Mesenchymal stem cell (in vitro differentiated cells and primary cell): Measurements from ENCODE around the gene IFI44L.

Experiments used
- DNase-seq: peaks from one replicate; pipeline ENCODE4 v3.0.0-alpha.2; 2013
- H2AFZ ChIP-seq: one replicate; pipeline ENCODE4 v1.6.1; 2013; ENCODE audit warnings: low read depth, mild to moderate bottlenecking, control low read depth, inconsistent platforms, low read length, moderate library complexity
- H2AK5ac ChIP-seq: 2 replicates; pipeline ENCODE4 v1.6.1; 2013; ENCODE audit warnings: low read length, moderate library complexity, mild to moderate bottlenecking, inconsistent platforms; ENCODE audit not compliant: severe bottlenecking
- H2BK120ac ChIP-seq: one replicate; pipeline ENCODE4 v1.6.1; 2013; ENCODE audit warnings: low read depth, mild to moderate bottlenecking, inconsistent platforms, low read length, moderate library complexity
- H2BK12ac ChIP-seq, 2 experiments: one replicate each; pipeline ENCODE4 v1.6.1; 2013; ENCODE audit warnings: inconsistent platforms in 2 of 2, low read length in 2 of 2, mild to moderate bottlenecking in 2 of 2, moderate library complexity in 2 of 2, control low read depth in 1 of 2
- H2BK15ac ChIP-seq: one replicate; pipeline ENCODE4 v1.6.1; 2013; ENCODE audit warnings: mild to moderate bottlenecking, low read depth, inconsistent platforms; ENCODE audit not compliant: poor library complexity, severe bottlenecking
- H2BK5ac ChIP-seq: 2 replicates; pipeline ENCODE4 v1.6.1; 2013; ENCODE audit warnings: low read depth, mild to moderate bottlenecking, low read length, control low read depth, inconsistent platforms; ENCODE audit not compliant: poor library complexity, severe bottlenecking
- H3K14ac ChIP-seq, 2 experiments: one replicate each; pipeline ENCODE4 v1.6.1; 2013; ENCODE audit warnings: inconsistent platforms in 2 of 2, low read length in 2 of 2, control low read depth in 1 of 2, mild to moderate bottlenecking in 1 of 2, moderate library complexity in 1 of 2
- H3K18ac ChIP-seq, 2 experiments: one replicate each; pipeline ENCODE4 v1.6.1; 2013; ENCODE audit warnings: inconsistent platforms in 2 of 2, low read length in 2 of 2, control low read depth in 1 of 2, low read depth in 1 of 2, mild to moderate bottlenecking in 1 of 2
- H3K23ac ChIP-seq, 2 experiments: one replicate each; pipeline ENCODE4 v1.6.1; 2013; ENCODE audit warnings: inconsistent platforms in 2 of 2, low read length in 2 of 2, mild to moderate bottlenecking in 2 of 2, moderate library complexity in 2 of 2, control low read depth in 1 of 2
- H3K27ac ChIP-seq: 2 replicates; pipeline ENCODE4 v1.5.1; 2013; ENCODE audit warnings: mild to moderate bottlenecking, moderate library complexity, low read length, control low read depth, inconsistent platforms; ENCODE audit not compliant: poor library complexity, severe bottlenecking
- H3K27me3 ChIP-seq, 2 experiments: 2 replicates each; pipeline versions ENCODE4 v1.6.1 to v1.7.0; 2013; ENCODE audit warnings: low read length in 2 of 2, mild to moderate bottlenecking in 2 of 2, moderate library complexity in 2 of 2, control low read depth in 1 of 2, inconsistent platforms in 1 of 2; ENCODE audit not compliant: control insufficient read depth in 1 of 2, insufficient read depth in 1 of 2
- H3K36me3 ChIP-seq, 2 experiments: 2 replicates each; pipeline versions ENCODE4 v1.6.1 to v1.7.0; 2013; ENCODE audit warnings: low read length in 2 of 2, control low read depth in 1 of 2, inconsistent platforms in 1 of 2, low read depth in 1 of 2, mild to moderate bottlenecking in 1 of 2; ENCODE audit not compliant: insufficient read depth in 2 of 2, control insufficient read depth in 1 of 2
- H3K4ac ChIP-seq, 2 experiments: one replicate each; pipeline ENCODE4 v1.6.1; 2013; ENCODE audit warnings: inconsistent platforms in 2 of 2, low read length in 2 of 2, mild to moderate bottlenecking in 2 of 2, moderate library complexity in 2 of 2, control low read depth in 1 of 2, low read depth in 1 of 2
- H3K4me1 ChIP-seq: 2 replicates; pipeline ENCODE4 v1.6.1; 2013; ENCODE audit warnings: low read depth, low read length, control low read depth; ENCODE audit not compliant: control insufficient read depth, insufficient read depth
- H3K4me2 ChIP-seq: 2 replicates; pipeline ENCODE4 v1.6.1; 2013; ENCODE audit warnings: low read length, mild to moderate bottlenecking, inconsistent platforms; ENCODE audit not compliant: poor library complexity, severe bottlenecking
- H3K4me3 ChIP-seq, 2 experiments: 2 replicates each; pipeline versions ENCODE4 v1.5.1 to v1.7.0; 2013; ENCODE audit warnings: low read length in 2 of 2, mild to moderate bottlenecking in 2 of 2, control low read depth in 1 of 2, low read depth in 1 of 2; ENCODE audit not compliant: insufficient read depth in 1 of 2
- H3K79me1 ChIP-seq: replicated peaks from 2 replicates; pipeline ENCODE4 v1.6.1; 2013; ENCODE audit warnings: mild to moderate bottlenecking, control low read depth, low read length, inconsistent platforms; ENCODE audit not compliant: poor library complexity, severe bottlenecking
- H3K9ac ChIP-seq: 2 replicates; pipeline ENCODE4 v1.7.0; 2013; ENCODE audit warnings: mild to moderate bottlenecking, low read length, moderate library complexity
- H3K9me3 ChIP-seq: 2 replicates; pipeline ENCODE4 v1.7.0; 2013; ENCODE audit warnings: mild to moderate bottlenecking, low read length; ENCODE audit not compliant: control insufficient read depth
- H4K8ac ChIP-seq: one replicate; pipeline ENCODE4 v1.6.1; 2013; ENCODE audit warnings: inconsistent platforms, mild to moderate bottlenecking, low read length, moderate library complexity
- H4K91ac ChIP-seq: one replicate; pipeline ENCODE4 v1.6.1; 2013; ENCODE audit warnings: mild to moderate bottlenecking, low read length, inconsistent platforms
- WGBS: methylation state at CpG from one replicate; pipeline ENCODE4 v1.1.7; 2013; ENCODE audit warnings: mixed read lengths; 5-methylcytosine and 5-hydroxymethylcytosine counted together

Gene IFI44L

DNA sequence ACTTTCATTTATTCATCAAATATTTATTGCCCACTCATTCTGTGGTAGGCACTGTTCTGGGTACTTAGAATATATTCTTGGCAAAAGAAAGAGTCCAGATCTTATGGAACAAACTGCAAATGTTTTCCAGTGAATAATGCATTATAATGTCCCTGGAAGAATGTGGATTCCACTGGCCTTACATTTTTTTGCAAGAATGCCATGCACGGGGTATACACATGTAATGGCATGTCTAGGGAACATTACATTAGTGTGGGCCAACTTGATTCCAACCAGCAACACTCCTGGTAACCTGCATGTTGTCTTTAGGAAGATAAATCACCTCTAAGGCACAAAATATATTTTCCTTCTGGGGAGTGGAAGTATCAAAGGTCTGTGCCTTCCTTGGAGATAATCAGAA is 33.0 kb upstream of the IFI44L start:
- H3K79me1 ChIP-seq = no peaks in the 10 kb centered on the region
- no peak overlapping the region for H3K9ac ChIP-seq
- H4K91ac ChIP-seq = no peak overlapping the region
- no peak overlapping the region for H2BK12ac ChIP-seq
- no peak overlapping the region for H2AK5ac ChIP-seq
- H2BK120ac ChIP-seq = no peak overlapping the region
- H3K23ac ChIP-seq = no peak overlapping the region
- 64% methylated on average over 1 of the region's 1 CpG for WGBS
- DNase-seq = no peak
- no peak overlapping the region for H3K14ac ChIP-seq
- H3K27me3 ChIP-seq = no peaks in the 10 kb centered on the region
- H3K36me3 ChIP-seq = no peaks in the 10 kb centered on the region
- no peak overlapping the region for H3K18ac ChIP-seq
- peaks cover 4% of the 10 kb centered on the region for H3K4me1 ChIP-seq
- no peak overlapping the region for H3K4me2 ChIP-seq
- no peak overlapping the region for H2AFZ ChIP-seq
- H3K4ac ChIP-seq = no peak overlapping the region
- H3K9me3 ChIP-seq = no peaks in the 10 kb centered on the region
- no peak overlapping the region for H2BK5ac ChIP-seq
- H2BK15ac ChIP-seq = no peak overlapping the region
- no peak overlapping the region for H3K4me3 ChIP-seq
- no peak overlapping the region for H3K27ac ChIP-seq
- H4K8ac ChIP-seq = no peak overlapping the region

GRCh38 chr1:78591971-78592370 is 28.3 kb upstream of the IFI44L start:
- Histone ChIP-seq H3K9me3 (peaks cover 15% of the 10 kb centered on the region), H3K4me2 (no peak overlapping the region), H2AK5ac (no peak overlapping the region), H3K4me1 (no peaks in the 10 kb centered on the region), H3K9ac (peak overlapping the region; percentile 16), H3K79me1 (no peaks in the 10 kb centered on the region), H2AFZ (no peak overlapping the region), H3K4me3 (no peak overlapping the region), H2BK15ac (no peak overlapping the region), H3K27me3 (no peaks in the 10 kb centered on the region), H3K18ac (no peak overlapping the region), H4K8ac (no peak overlapping the region), H2BK12ac (no peak overlapping the region), H3K36me3 (no peaks in the 10 kb centered on the region), H3K27ac (no peak overlapping the region), H3K23ac (no peak overlapping the region), H3K4ac (no peak overlapping the region), H2BK120ac (no peak overlapping the region), H4K91ac (no peak overlapping the region), H3K14ac (no peak overlapping the region), H2BK5ac (no peak overlapping the region)
- DNase-seq = no peak
- WGBS = 80% methylated on average over 2 of the region's 4 CpGs

DNA sequence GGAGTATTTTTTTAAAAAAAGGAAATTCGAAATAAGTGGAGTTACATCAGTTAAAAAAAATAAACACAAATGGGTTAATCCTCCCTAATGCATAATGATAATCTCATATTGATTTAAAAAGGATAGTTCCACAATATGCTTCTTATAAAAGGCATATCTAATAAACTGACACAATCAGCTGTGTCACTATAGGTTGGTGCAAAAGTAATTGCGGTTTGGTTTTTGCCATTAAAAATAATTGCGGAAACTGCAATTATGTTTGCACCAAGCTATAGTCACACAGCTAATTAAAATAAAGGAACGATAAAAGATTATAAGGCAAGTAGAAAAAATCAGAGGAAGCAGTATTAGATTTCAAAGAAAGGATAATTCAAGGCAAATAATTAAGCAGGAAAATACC is 21.0 kb upstream of the IFI44L start:
- Histone ChIP-seq H3K79me1 (no peaks in the 10 kb centered on the region), H2BK12ac (no peak overlapping the region), H3K4me1 (no peaks in the 10 kb centered on the region), H2AFZ (no peak overlapping the region), H3K4ac (no peak overlapping the region), H4K91ac (no peak overlapping the region), H3K36me3 (no peaks in the 10 kb centered on the region), H3K4me3 (no peak overlapping the region), H3K4me2 (no peak overlapping the region), H3K9me3 (peaks cover 11% of the 10 kb centered on the region), H3K27ac (no peak overlapping the region), H3K14ac (no peak overlapping the region), H2BK15ac (no peak overlapping the region), H2BK5ac (no peak overlapping the region), H3K27me3 (no peaks in the 10 kb centered on the region), H2AK5ac (no peak overlapping the region), H3K18ac (no peak overlapping the region), H3K23ac (no peak overlapping the region), H4K8ac (no peak overlapping the region), H2BK120ac (no peak overlapping the region), H3K9ac (no peak overlapping the region)
- DNase-seq = no peak
- no CpG with 5 or more reads among the region's 4 CpGs for WGBS

GRCh38 chr1:78601068-78601467 is 19.2 kb upstream of the IFI44L start:
- Histone ChIP-seq H3K27ac (no peak overlapping the region), H2AK5ac (no peak overlapping the region), H3K14ac (no peak overlapping the region), H2BK120ac (no peak overlapping the region), H2BK15ac (no peak overlapping the region), H3K79me1 (no peaks in the 10 kb centered on the region), H3K27me3 (no peaks in the 10 kb centered on the region), H3K9me3 (no peaks in the 10 kb centered on the region), H3K23ac (no peak overlapping the region), H3K36me3 (no peaks in the 10 kb centered on the region), H3K4me2 (no peak overlapping the region), H3K4ac (no peak overlapping the region), H3K18ac (no peak overlapping the region), H3K4me1 (no peaks in the 10 kb centered on the region), H4K8ac (no peak overlapping the region), H2AFZ (no peak overlapping the region), H2BK5ac (no peak overlapping the region), H3K9ac (no peak overlapping the region), H3K4me3 (no peak overlapping the region), H2BK12ac (no peak overlapping the region), H4K91ac (no peak overlapping the region)
- no peak for DNase-seq
- WGBS = no CpG with 5 or more reads among the region's 1 CpG
